GM23338 (cell line): Measurements from ENCODE around the gene RCE1. TPM values are rescaled to one million over a fixed set of nuclear protein-coding genes. Genes with fewer than 3 reads are reported as not detected.

Source experiments
- ATAC-seq: fragments of 200-7000 bp; cut with Tn5 transposase; 3 replicates; pipeline ENCODE4 v1.9.1; 2020
- DNase-seq: peaks from one replicate; pipeline ENCODE4 v3.0.0-alpha.2; 2015; ENCODE audit warnings: low spot score
- H2AFZ ChIP-seq: fragments of 200-600 bp; sonication (generic); 2 replicates; pipeline ENCODE4 v1.8.0; 2016; ENCODE audit warnings: antibody characterized with exemption, mild to moderate bottlenecking, moderate library complexity
- H3F3A ChIP-seq: fragments of 200-600 bp; sonication (generic); replicated peaks from 2 replicates; pipeline ENCODE4 v1.8.0; 2017; ENCODE audit warnings: antibody characterized with exemption, mixed run types, low read depth
- H3K27ac ChIP-seq: fragments of 200-600 bp; sonication (generic); 2 replicates; pipeline ENCODE4 v1.6.1; 2016; ENCODE audit warnings: low read depth
- H3K27me3 ChIP-seq: fragments of 200-600 bp; sonication (generic); 2 replicates; pipeline ENCODE4 v1.8.0; 2016; ENCODE audit warnings: mild to moderate bottlenecking, mixed run types, moderate library complexity; ENCODE audit not compliant: insufficient read depth
- H3K36me3 ChIP-seq: fragments of 200-600 bp; sonication (generic); 2 replicates; pipeline ENCODE4 v1.8.0; 2016; ENCODE audit warnings: mild to moderate bottlenecking; ENCODE audit not compliant: insufficient read depth
- H3K4me1 ChIP-seq: fragments of 200-600 bp; sonication (generic); 2 replicates; pipeline ENCODE4 v1.8.0; 2016; ENCODE audit warnings: mild to moderate bottlenecking, moderate library complexity; ENCODE audit not compliant: insufficient read depth
- H3K4me2 ChIP-seq: fragments of 200-600 bp; sonication (generic); 2 replicates; pipeline ENCODE4 v1.7.1; 2017; ENCODE audit warnings: mixed run types
- H3K4me3 ChIP-seq: fragments of 200-600 bp; sonication (generic); 2 replicates; pipeline ENCODE4 v1.6.1; 2016; ENCODE audit warnings: mixed run types
- H3K79me2 ChIP-seq: fragments of 200-600 bp; sonication (generic); replicated peaks from 2 replicates; pipeline ENCODE4 v1.8.0; 2017; ENCODE audit warnings: mild to moderate bottlenecking; ENCODE audit not compliant: insufficient read depth
- H3K9me2 ChIP-seq: fragments of 200-600 bp; sonication (generic); 2 replicates; pipeline ENCODE4 v1.8.0; 2017; ENCODE audit not compliant: insufficient read depth
- H4K20me1 ChIP-seq: fragments of 200-600 bp; sonication (generic); replicated peaks from 2 replicates; pipeline ENCODE4 v1.8.0; 2017; ENCODE audit warnings: mild to moderate bottlenecking; ENCODE audit not compliant: insufficient read depth
- H3K27ac Mint-ChIP-seq: 2 replicates; pipeline ENCODE4 v1.8.0; 2020; ENCODE audit warnings: inconsistent platforms, mild to moderate bottlenecking, moderate library complexity, mixed read lengths
- H3K27me3 Mint-ChIP-seq: 3 replicates; pipeline ENCODE4 v1.8.0; 2022; ENCODE audit warnings: low read depth, mild to moderate bottlenecking, moderate library complexity, mixed read lengths, inconsistent platforms; ENCODE audit not compliant: insufficient read depth, poor library complexity
- H3K36me3 Mint-ChIP-seq: 3 replicates; pipeline ENCODE4 v1.8.0; 2021; ENCODE audit warnings: low read depth, mild to moderate bottlenecking, inconsistent platforms, moderate library complexity, mixed read lengths
- H3K4me1 Mint-ChIP-seq: 3 replicates; pipeline ENCODE4 v1.8.0; 2020; ENCODE audit warnings: mild to moderate bottlenecking, inconsistent platforms, mixed read lengths
- H3K4me3 Mint-ChIP-seq: 3 replicates; pipeline ENCODE4 v1.8.0; 2021; ENCODE audit warnings: moderate library complexity, mild to moderate bottlenecking, inconsistent platforms, mixed read lengths
- H3K9me3 Mint-ChIP-seq: 3 replicates; pipeline ENCODE4 v1.8.0; 2020; ENCODE audit warnings: moderate library complexity, mild to moderate bottlenecking, inconsistent platforms, mixed read lengths
- CREB1 ChIP-seq: fragments of 250-450 bp; sonication (Bioruptor Pico); IDR thresholded peaks from 2 replicates; pipeline ENCODE4 v1.5.0; 2020; ENCODE audit warnings: low read depth, mild to moderate bottlenecking, moderate library complexity
- CTCF ChIP-seq, 2 experiments: fragments of 200-600 bp in 1 of 2; sonication (generic) in 1 of 2; conservative IDR thresholded peaks; 2 replicates each; pipeline versions ENCODE4 v1.5.1 to v1.6.1; 2016 to 2017; ENCODE audit warnings: antibody characterized with exemption in 2 of 2, low read depth in 2 of 2, mild to moderate bottlenecking in 2 of 2, moderate library complexity in 1 of 2
- ETS1 ChIP-seq: IDR thresholded peaks from 2 replicates; pipeline ENCODE4 v1.6.1; 2016; ENCODE audit warnings: antibody characterized with exemption
- EZH2 ChIP-seq: fragments of 200-600 bp; sonication (generic); IDR thresholded peaks from one replicate; pipeline ENCODE4 v1.8.0; 2017; ENCODE audit warnings: antibody characterized with exemption, mild to moderate bottlenecking, low read depth; ENCODE audit not compliant: unreplicated experiment
- EZH2phosphoT487 ChIP-seq: fragments of 200-600 bp; sonication (generic); IDR thresholded peaks from one replicate; pipeline ENCODE4 v1.8.1; 2018; ENCODE audit warnings: antibody characterized with exemption; ENCODE audit not compliant: unreplicated experiment
- JUNB ChIP-seq: IDR thresholded peaks from one replicate; pipeline ENCODE4 v1.6.1; 2016; ENCODE audit warnings: antibody characterized with exemption; ENCODE audit not compliant: unreplicated experiment
- NANOG ChIP-seq: IDR thresholded peaks from 2 replicates; pipeline ENCODE4 v1.6.1; 2016; ENCODE audit warnings: antibody characterized with exemption, borderline replicate concordance
- POLR2AphosphoS5 ChIP-seq: IDR thresholded peaks from 2 replicates; pipeline ENCODE4 v1.6.1; 2016; ENCODE audit warnings: antibody characterized with exemption, low read depth
- REST ChIP-seq: IDR thresholded peaks from one replicate; pipeline ENCODE4 v1.6.1; 2018; ENCODE audit warnings: antibody characterized with exemption; ENCODE audit not compliant: unreplicated experiment
- ZNF114 ChIP-seq: fragments of 250-450 bp; sonication (Bioruptor Pico); IDR thresholded peaks from 2 replicates; pipeline ENCODE4 v1.5.0; 2020; ENCODE audit warnings: mild to moderate bottlenecking, moderate library complexity
- ZNF331 ChIP-seq: fragments of 250-450 bp; sonication (Bioruptor Pico); IDR thresholded peaks from 2 replicates; pipeline ENCODE4 v1.5.0; 2020; ENCODE audit warnings: low read depth, mild to moderate bottlenecking, moderate library complexity
- ZNF462 ChIP-seq: fragments of 250-450 bp; sonication (Bioruptor Pico); IDR thresholded peaks from 2 replicates; pipeline ENCODE4 v1.5.0; 2020; ENCODE audit warnings: mild to moderate bottlenecking, moderate library complexity
- polyA plus RNA-seq: library from polyadenylated mRNA; unstranded; fragments of >200 nt; fragmentation: Nextera tagmentation; extraction: Ambion mirVana; gene quantifications from 2 replicates; pipeline ENCODE4 v1.2.1, GENCODE V29; 2016
- total RNA-seq: library from RNA; depleted of rRNA; stranded (reverse); fragments of >200 nt; shearing (Covaris generic); gene quantifications from 2 replicates; pipeline ENCODE4 v1.2.3, GENCODE V29; 2014

The RCE1 gene
- total and polyA plus RNA-seq, 2 experiments from 2014 or later, result 27.8 to 55.1 TPM

GRCh38 chr11:66853242-66854229 is 10.3 kb downstream of the RCE1 start:
- Histone ChIP-seq H3K9me2 (no peaks in the 10 kb centered on the region), H2AFZ (no peak overlapping the region), H3K27ac (no peak overlapping the region), H3F3A (peaks cover 11% of the 10 kb centered on the region; the same call in 1 of the 2 replicates), H3K4me3 (no peak overlapping the region), H3K4me2 (no peak overlapping the region), H3K36me3 (no peaks in the 10 kb centered on the region), H3K27me3 (no peaks in the 10 kb centered on the region), H3K79me2 (no peaks in the 10 kb centered on the region), H4K20me1 (no peaks in the 10 kb centered on the region), H3K4me1 (peaks cover 11% of the 10 kb centered on the region)
- no peaks in the 10 kb centered on the region for H3K9me3 Mint-ChIP-seq
- TF ChIP-seq REST (no peak), JUNB (no peak), NANOG (no peak), EZH2phosphoT487 (no peak), CREB1 (CRISPR knock-in tag) (no peak), ZNF114 (CRISPR knock-in tag) (no peak), ETS1 (no peak), ZNF331 (CRISPR knock-in tag) (no peak), ZNF462 (no peak), EZH2 (no peak), POLR2AphosphoS5 (no peak), CTCF (conservative IDR thresholded peaks at IDR 0.05; ENCODE audit: low read depth in 2 of 2) (no peak)
- no peak for ATAC-seq
- H3K36me3 Mint-ChIP-seq, result no peaks in the 10 kb centered on the region; the same call in 1 of the 3 replicates
- peaks cover 33% of the 10 kb centered on the region for H3K27me3 Mint-ChIP-seq
- peak overlapping the region; percentile 6; the same call in 1 of the 3 replicates for H3K4me3 Mint-ChIP-seq
- DNase-seq, result no peak
- peaks cover 18% of the 10 kb centered on the region for H3K4me1 Mint-ChIP-seq
- peak overlapping the region; percentile 87 for H3K27ac Mint-ChIP-seq
